ENCODE results near the gene ARIH1.
A peak's percentile ranks its signal among the peaks of the same experiment; 100 is the strongest.

The ARIH1 gene

DNA sequence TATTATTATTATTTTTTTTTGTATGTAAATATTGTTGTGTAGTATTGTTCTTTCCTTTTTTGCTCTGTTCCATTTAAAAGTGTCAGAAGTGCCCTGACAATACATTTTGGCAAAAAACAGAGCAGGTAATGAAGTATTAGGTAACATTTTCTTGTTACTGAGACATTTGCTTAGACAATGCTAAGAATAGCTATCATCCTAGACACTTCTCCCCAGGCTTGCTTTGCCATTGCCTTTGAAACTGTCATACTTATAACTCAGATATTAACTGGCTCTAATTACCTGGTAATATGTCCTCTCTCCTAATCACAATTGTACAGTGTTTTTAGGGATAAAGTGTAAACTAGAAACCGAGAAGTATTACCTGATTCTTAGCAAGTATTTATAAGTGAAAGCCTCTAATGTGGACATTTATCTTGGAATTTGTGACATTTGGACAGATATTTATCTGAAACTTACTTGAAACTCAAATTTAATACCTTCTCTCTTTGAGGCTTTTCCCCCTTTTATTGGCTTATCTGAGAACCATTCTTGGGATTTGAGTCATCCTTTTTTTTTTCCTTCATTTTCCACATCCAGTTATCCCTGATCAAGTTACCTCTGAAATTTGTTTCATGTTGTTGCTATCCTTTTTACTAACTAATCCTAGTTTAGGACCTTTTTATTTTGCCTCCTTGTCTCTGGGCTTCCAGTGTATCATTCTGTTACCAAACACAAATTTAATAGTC is 13.1 kb downstream of the ARIH1 start:
- DNase-seq: no peak
- no peak for ATAC-seq

DNA sequence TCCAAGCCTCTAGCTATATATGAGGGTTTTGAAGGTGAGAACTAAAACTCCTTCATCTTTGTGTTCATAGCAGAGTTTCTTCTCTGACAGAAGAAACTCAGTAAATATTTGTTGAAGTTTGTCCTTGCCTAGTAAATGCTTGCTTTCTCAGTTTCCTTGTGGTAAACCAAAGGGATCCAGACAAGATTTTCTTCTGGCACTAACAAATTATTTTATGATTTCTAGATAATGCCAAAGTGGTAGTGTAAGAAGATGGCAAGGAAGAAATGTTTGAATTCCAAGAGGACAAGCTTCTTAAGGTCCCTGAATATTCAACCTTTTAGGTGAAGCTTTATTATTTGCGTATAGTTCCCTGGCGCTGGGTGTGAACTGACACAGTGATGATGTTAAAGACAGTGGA is 14.4 kb downstream of the ARIH1 start:
- no peak for ATAC-seq
- no peak for DNase-seq

DNA sequence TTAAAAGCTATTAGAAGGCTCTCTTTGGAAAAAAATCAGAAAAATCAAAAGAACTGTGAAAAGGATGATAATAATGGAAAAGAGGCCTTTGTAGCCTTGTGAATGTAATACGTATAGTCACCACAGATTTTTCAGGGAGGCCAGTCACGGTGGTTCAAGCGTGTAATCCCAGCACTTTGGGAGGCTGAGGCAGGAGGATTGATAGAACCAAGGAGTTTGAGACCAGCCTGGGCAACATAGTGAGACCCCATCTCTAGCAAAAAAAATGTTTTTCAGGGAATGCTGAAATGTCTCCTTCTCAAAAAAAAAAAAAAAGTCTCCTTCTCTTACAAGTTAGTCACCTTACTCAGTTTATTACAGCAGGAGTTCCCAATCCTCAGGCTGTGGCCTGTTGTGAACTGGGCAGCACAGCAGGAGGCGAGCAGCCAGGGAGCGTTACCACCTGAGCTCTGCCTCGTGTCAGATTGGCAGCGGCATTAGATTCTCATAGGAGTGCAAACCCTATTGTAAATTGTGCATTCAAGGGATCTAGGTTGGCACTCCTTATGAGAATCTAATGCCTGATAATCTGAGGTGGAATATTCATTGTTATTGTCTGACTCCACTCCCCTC is 15.9 kb downstream of the ARIH1 start:
- ATAC-seq: no peak
- DNase-seq: no peak

DNA sequence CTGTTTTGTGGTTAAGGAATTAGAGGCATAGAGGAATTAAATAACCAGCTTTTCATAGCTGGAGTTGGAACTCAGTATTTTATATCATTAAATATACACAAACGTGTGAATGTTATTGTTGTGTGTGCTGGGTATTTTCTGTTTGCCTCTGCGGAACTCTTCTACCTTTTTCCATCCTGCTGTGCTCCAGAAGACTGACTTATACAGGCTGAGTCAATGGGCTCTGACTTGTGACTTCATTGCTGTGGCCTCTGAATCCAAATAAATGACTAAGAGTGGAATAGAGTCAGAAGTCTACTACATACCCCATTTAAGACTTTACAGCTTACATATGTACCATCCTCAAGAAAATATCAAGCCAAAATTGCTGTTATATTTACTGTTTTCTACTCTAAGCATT is 17.6 kb downstream of the ARIH1 start:
- ATAC-seq (peak; percentile 80), DNase-seq (no peak)

DNA sequence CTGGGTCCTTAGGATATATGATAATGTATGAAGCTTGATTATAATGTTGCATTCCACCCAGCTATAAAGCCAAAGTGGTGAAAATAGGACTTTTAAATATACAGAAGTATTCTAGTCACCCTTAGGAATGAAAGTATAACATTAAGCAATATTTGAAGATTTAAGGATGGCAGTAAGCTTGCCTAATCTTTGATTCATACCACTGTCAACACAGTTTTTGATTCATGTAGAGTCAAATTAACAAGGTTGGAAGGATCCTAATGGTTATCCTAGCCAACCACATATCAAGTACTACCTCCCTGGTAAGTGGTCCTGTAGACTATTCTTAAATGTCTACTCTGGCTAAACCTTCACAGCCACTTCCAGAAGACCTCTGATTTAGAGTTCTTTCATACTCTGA is 18.6 kb downstream of the ARIH1 start:
- DNase-seq: no peak
- no peak for ATAC-seq

DNA sequence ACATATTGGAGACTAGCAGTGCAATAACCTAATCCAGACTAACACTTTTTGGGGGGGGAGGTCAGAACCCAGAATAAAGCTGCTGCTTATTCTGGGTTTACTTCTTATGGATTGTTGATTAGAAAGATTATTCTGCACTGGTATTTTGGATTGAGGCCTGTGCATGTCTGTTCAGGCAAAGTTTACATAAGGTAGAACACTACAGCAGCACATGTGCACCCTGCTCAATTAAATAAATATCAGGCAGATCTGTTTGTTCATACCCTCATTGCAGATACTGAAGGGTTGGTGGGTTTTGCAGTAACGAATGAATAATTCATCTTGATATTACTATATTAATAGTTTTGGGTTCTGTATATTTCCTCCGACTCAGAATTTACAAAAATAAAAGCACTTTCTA is 19.1 kb downstream of the ARIH1 start:
- ATAC-seq (no peak), DNase-seq (no peak)

DNA sequence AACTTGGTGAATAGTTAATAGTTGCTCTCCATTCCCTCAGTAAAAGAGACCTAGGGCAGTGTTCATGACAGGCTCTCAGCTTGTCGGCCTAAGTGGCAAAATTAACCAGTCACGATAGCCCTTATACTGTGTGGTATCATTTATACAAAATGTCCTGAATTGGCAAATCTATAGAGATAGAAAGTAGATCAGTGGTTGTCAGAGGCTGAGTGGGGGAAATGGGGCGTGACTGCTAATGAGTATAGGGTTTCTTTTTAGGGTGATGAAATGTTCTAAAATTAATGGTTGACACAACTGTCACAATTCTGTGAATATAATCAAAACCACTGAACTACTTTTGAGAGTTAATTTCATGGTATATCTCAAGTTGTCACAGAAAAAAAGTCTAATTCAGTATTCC is 20.9 kb downstream of the ARIH1 start:
- no peak for ATAC-seq
- DNase-seq: no peak

DNA sequence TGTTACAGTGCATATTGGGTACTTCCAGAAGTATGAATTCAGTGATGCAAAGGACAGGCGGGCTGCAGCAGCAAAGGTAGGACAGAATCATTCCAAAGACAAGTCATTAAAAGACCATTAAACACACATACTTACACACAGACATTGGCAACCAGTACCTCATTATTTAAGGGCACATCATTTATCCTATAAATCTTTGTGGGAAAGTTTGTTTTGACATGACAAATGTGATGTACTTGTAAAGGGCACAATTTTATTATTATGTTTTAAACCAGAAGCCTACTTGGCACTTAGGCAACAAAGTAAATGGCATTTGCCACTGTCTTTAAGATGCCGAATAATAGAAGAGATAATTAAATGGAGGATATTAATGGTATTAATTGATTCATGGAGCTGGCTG is 22.7 kb downstream of the ARIH1 start:
- no peak for DNase-seq
- ATAC-seq: no peak

DNA sequence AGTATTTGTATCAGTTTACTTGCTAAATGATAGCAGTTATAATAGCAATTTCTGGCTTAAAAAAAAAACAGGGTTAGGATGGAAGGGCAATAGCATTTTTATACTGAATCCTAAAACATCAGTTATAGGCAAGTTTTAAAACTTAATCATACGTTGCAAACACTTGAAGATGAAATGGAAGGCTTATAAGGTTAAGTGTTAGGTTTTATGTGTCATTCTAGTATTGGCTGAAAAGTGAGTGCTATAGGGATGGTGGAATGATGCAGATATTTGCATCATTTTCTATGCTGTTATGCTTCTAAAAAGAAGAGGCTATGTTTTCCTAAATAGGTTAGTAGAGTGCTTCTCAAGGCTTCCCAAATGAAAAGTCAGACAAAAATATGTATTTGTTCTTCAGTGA is 23.3 kb downstream of the ARIH1 start:
- ATAC-seq (no peak), DNase-seq (no peak)

DNA sequence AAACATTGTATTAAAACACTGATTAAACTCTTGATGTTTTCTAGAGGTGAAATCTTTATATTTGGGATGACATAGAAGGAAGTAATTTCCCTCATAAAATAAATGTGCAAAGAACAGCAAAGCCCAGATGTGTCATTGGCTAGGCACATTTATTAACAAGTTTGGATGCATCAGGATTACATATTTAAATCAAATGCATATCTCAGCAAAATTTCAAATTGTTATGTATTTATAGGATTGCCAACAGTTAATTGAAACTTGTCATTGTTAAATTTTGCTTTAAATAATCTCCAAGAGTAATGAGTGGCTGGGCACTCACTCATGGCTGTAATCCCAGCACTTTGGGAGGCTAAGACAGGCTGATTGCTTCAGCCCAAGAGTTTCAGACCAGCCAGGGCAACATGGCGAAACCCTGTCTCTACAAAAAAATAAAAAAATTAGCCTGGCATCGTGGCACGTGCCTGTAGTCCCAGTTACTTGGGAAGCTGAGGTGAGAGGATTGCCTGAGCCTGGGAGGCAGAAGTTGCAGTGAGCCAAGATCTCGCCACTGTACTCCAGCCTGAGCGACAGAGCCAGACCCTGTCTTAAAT is 28.2 kb downstream of the ARIH1 start:
- DNase-seq (no peak), ATAC-seq (no peak)

DNA sequence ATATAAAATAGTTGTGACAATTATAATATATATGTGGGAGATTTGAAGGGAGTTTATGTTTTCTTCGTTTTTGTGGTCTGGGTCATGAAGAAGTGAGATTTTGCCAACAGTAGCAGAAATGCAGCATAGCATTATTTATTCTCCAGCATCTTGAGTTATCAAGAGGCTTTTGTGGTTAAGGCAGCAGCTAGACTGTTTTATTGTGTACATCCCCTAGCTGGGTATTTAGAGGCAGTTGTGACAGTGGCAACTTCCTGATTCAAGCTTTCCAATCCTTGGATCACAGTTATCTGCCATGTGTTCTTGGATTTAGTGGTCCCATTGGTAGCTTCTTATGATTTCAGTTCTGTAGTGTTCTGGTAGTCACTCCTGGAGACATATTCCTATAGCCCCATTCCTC is 29.0 kb downstream of the ARIH1 start:
- DNase-seq: no peak

DNA sequence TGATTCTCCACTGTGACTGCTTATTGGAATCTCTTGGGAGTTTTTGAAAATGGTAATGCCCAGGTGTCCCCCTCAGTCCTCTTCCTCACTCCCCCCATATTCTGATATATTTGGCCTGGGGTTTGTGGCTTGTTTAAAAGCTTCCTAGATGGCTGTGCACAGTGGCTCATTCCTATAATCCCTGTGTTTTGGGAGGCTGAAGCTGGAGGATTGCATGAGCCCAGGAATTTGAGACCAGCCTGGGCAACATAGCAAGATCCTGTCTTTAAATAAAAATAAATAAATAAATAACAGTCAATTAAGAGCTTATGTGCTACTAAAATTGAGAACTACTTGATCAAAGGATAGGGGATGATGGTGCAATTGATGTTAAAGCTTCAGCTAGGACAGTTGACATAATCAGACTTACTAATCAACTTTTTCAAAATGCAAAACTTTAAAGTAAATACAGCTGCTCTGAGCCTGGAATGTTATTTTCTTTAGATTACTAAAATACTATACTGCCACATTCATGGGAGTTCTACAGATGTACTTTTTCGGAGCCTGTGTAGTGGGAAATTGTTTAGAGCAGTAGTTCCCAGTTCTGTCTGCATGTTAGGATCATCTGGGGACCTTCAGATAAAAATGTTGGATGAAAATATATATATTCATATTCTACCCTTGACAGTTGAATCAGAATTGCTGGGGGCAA is 33.4 kb downstream of the ARIH1 start:
- DNase-seq (no peak), ATAC-seq (no peak)

More for the DNA sequence above, 29.0 kb downstream of the ARIH1 start:
- no peak for ATAC-seq

DNA sequence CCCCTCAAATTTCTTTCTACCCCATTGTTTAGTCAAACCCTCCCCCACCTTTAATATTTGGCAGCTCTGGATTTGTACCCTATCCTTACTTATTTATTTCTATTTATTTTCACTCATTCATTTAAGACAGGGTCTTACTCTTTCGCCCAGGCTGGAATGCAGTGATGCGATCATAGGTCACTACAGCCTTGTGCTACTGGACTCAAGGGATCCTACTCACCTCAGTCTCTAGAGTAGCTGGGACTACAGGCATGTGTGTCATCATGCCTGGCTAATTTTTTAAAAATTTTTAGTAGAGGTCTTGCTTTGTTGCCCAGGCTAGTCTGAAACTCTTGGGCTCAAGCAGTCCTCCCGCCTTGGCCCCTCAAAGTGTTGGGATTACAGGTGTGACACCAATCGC is 35.4 kb downstream of the ARIH1 start:
- ATAC-seq: no peak
- DNase-seq: no peak

DNA sequence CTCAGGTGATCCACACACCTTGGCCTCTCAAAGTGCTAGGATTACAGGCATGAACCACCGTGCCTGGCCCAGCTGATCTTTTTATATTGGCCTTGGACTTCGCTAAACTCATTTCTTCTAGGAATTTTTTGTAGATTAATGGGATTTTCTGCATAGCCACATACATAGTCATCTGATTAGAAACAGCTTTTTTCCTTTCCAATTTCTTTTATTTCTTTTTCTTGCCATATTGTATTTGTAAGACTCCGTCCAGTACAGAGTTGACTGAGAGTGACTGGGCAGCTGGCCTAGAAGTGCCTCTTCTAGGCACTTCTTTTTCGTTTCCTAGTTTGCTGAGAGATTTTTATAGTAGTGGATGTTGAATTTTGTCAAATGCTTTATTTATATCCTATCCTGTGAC is 37.4 kb downstream of the ARIH1 start:
- DNase-seq (no peak), ATAC-seq (no peak)

DNA sequence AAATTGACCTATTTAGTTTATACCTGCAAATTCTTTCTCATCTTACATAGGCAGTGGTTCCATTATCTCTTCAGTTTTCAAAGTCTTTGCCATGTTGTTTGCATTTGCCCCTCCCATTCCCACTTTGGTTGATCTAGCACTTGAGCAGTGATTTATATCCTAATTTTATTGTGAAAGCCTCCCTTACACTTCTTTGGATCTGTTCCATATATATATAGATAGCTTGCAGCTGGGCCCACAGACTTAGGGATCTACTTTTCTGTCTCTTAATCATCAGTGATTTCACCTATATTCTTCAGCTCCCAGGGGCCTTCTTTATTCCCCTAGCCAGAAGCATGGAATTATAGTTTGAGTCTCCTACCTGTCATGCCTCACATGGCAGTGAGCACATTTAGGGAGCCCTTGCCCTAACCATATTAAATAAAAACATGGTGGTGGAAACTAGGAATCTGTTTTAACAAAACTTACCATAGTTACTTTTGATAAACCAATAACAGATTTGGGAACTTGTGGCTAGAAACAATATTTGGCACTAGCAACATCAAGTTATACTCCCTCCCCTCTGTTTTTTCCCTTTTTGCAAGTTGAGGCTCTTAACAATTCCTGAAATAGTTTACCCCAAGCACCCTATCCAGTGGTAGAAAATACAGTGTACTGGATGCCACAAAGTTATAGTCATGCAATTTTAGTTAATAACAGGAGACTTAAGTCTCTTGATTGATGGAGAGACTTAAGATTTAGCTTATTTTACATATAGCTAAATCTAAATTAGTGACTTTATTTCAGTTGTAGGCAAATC is 41.7 kb downstream of the ARIH1 start:
- ATAC-seq (no peak), DNase-seq (no peak)

DNA sequence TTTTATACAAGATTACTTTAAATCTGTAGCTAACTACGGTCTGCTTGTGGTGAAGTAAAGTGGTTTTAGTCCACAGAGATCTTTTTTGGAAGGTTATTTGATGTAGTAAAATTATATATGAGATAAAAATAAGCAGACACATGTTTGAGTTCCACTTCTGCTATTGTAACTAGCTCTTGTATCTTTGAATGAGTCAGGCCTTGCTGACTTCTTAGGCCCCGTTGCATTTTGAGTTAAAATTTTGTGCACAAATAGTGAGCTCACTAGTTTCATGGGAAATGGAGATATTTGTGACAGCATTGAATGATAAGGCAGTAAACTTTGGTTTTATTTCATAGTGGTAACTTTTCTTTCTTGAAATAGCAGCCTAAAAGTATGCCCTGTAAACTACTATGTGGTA is 42.6 kb downstream of the ARIH1 start:
- ATAC-seq (no peak), DNase-seq (no peak)

DNA sequence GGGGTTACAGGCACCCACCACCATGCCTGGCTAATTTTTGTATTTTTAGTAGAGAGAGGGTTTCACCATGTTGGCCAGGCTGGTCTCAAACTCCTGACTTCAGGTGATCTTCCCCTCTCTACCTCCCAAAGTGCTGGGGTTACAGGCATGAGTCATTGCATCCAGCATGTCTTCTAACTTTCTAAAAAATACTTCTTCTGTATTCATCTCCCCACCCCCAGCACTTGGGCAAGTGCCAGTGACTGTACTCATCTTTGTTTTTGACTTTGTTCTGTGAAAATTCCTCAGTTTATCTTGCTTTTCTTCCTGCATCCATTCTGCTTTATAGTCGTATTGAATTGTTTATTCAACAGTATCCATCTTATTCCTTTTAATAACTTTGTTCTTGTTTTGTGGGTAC is 47.6 kb downstream of the ARIH1 start:
- DNase-seq: no peak
- no peak for ATAC-seq

DNA sequence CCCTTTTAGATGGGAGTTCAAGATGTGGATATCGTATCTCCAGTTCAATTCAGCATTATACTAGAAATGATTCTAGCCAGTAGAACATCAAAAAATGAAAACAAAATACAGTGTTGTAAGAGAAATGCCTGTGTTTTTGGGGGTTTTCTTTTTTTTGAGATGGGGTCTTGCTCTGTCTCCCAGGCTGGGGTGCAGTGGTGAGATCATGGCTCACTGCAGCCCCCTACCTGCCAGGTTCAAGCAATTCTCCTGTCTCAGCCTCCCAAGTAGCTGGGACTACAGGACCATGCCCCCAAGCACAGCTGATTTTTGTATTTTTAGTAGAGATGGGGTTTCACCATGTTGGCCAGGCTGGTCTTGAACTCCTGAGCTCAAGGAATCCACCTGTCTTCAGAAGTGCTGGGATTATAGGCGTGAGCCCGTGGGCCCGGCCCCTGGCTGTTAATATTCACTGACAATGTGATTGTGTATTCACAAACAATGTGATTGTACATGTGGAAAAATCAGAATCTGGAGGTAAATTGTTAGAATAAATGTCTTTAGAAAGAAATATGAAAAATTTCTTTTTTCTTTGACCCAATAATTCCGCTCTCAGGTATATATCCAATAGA is 59.0 kb downstream of the ARIH1 start:
- ATAC-seq (no peak), DNase-seq (peak; percentile 20)

DNA sequence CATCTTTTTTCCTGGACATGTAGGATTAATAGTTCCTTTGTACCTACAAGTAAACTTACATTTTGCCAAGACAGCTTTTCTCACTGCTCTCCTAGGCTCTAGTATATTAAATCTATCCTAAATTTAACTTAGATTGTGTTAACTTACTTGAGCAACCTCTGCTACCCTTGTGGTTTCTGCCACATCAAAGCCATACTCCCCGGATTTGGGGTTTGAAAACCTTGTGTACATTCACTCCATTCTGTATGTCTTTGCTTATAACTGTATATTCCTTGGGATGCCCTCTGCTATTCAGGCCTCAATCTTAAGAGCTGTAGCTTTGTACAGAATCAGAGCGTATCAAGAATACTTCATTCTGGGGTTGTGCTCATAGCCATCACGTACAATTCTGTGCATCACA is 60.4 kb downstream of the ARIH1 start:
- peak; percentile 12 for DNase-seq
- ATAC-seq: peak; percentile 68

DNA sequence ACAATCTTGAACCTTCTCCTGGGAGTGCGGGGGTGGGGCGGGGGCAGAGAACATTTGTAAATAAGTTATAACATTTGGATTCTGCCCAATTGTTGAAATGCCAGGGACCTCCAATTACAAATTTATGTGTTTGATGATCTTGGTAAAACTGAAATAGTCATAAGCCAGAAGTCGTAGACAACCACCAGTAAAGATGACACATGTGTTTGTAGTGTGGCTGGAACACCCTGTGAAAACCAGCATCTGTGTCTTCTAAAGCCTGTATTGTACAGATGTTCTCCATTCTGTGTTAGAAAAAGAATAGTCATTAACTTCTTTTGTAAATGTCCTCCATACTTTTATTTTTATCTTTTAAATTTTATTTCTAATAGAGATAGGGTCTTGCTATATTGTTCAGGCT is 61.8 kb downstream of the ARIH1 start:
- DNase-seq (no peak), ATAC-seq (no peak)

DNA sequence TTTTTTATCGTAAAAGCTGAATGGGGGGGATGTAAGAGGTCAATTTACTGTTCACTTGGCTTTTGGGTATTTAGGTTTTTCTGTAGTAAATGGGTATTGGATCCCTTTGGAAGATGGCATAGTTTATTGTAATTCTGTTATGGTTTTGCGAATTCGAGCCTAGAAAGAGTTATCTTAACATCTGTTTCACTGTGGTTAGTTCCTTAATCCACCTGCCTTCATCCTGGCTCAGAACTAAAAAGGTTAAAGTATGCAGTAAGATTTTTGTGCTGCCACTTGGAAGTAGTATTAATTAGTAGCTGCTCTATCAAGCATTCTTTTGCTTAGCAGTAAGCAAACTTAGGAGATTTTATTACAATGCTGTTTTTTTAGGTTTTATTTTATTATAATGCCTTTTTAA is 62.4 kb downstream of the ARIH1 start:
- DNase-seq: no peak
- ATAC-seq: no peak

DNA sequence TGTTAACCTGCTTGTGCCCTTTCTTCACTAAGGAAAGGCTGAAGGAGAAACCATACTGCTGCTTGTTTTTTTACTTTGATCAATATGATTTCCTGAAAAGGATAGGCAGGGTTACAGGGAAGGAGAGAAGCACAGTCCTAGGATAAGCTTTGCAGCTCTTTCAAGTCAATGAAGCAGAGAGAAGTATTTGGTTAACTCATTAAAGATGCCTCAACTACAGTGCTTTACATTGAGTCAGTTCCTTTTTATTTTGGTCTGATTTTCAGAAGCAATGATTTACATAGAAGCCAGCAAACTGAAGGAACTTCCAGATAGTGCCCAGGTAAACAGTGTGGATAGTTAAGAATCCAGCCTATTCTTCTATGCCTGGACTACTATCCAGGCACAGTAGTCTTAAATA is 64.8 kb downstream of the ARIH1 start:
- no peak for DNase-seq

More for the DNA sequence above, 64.8 kb downstream of the ARIH1 start:
- no peak for ATAC-seq

Measured in stimulated activated naive CD8-positive, alpha-beta T cell treated with anti-CD3 and anti-CD28 coated beads, Interleukin-15, Interleukin-2, amounts not matched to agents 100 U/mL and 50 U/mL, for 24 hours (primary cell).